ENCODE measurements around the gene ADGRE2.
A peak's percentile ranks its signal among the peaks of the same experiment; 100 is the strongest.
"Not testable (repeated sequence)": the region's sequence is repeated elsewhere in the genome, so short reads cannot be mapped to it uniquely, and the experiment has no call there.

Gene ADGRE2

DNA sequence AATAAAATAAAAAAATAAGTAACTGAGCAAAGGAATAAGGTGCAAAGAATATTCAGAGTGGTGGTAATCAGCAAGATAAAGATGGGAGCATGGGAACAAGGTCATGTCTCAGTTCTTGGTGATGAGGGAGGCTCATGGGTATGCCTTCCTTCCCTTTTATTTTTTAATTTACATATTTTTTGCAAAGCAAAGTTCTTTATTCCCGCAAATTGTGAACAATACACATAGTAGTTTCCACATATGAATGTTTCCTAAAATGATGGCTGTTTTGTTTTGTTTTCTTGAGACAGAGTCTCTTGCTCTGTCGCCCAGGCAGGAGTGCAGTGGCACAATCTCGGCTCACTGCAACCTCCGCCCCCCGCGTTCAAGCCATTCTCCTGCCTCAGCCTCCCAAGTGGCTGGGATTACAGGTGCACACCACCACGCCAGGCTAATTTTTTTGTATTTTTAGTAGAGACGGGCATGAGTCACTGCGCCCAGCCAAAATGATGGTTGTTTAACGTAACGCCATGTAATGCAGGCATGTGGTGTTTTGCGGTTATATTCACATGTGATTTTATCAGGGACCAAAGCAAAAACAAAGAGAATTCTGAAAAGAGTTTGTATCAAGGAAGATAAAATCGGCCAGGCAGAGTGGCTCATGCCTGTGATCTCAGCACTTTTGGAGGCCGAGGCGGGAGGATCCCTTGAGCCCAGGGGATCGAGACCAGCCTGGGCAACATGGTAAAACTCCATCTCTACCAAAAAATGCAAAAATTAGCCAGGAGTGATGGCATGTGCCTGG is 4.5 kb upstream of the ADGRE2 start:
- no peak overlapping the region for H3K4me3 ChIP-seq (replicated peaks in 1 of 2; ENCODE audit: low read depth in 2 of 2, low read length in 2 of 2)
- DNase-seq (ENCODE audit: low read depth in 2 of 2) = no peak
- no peak for TF ChIP-seq CTCF (IDR thresholded peaks at IDR 0.05; ENCODE audit: low read depth, low read length)

GRCh38 chr19:14781713-14782536 is 3.6 kb upstream of the ADGRE2 start:
- not testable (repeated sequence) for DNase-seq (ENCODE audit: low read depth in 2 of 2)

GRCh38 chr19:14780622-14781225 is 2.4 kb upstream of the ADGRE2 start:
- H3K4me3 ChIP-seq (replicated peaks in 1 of 2; ENCODE audit: low read depth in 2 of 2, low read length in 2 of 2); DNase-seq (ENCODE audit: low read depth in 2 of 2): not testable (repeated sequence)

More at GRCh38 chr19:14781713-14782536, 3.6 kb upstream of the ADGRE2 start:
- not testable (repeated sequence) for H3K4me3 ChIP-seq (replicated peaks in 1 of 2; ENCODE audit: low read depth in 2 of 2, low read length in 2 of 2)

GRCh38 chr19:14779151-14779550 is 791 bp upstream of the ADGRE2 start:
- DNase-seq (ENCODE audit: low read depth in 2 of 2) = no peak
- TF ChIP-seq CTCF (IDR thresholded peaks at IDR 0.05; ENCODE audit: low read depth, low read length) = no peak
- H3K4me3 ChIP-seq (replicated peaks in 1 of 2; ENCODE audit: low read depth in 2 of 2, low read length in 2 of 2) = no peak overlapping the region

DNA sequence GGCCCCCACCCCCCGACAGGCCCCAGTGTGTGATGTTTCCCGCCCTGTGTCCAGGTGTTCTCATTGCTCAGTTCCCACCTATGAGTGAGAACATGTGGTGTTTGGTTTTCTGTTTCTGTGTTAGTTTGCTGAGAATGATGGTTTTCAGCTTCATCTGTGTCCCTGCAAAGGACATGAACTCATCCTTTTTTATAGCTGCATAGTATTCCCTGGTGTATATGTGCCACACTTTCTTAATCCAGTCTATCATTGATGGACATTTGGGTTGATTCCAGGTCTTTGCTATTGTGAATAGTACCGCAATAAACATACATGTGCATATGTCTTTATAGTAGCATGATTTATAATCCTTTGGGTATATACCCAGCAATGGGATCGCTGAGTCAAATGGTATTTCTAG is 715 bp downstream of the ADGRE2 start:
- not testable (repeated sequence) for H3K4me3 ChIP-seq (replicated peaks in 1 of 2; ENCODE audit: low read depth in 2 of 2, low read length in 2 of 2); DNase-seq (ENCODE audit: low read depth in 2 of 2)

GRCh38 chr19:14775869-14776586 is 2.3 kb downstream of the ADGRE2 start:
- DNase-seq (ENCODE audit: low read depth in 2 of 2) = no peak
- H3K4me3 ChIP-seq (replicated peaks in 1 of 2; ENCODE audit: low read depth in 2 of 2, low read length in 2 of 2) = peak overlapping the region; percentile 49 to 53
- no peak for TF ChIP-seq CTCF (IDR thresholded peaks at IDR 0.05; ENCODE audit: low read depth, low read length)

GRCh38 chr19:14775326-14775725 is 3.0 kb downstream of the ADGRE2 start:
- not testable (repeated sequence) for DNase-seq (ENCODE audit: low read depth in 2 of 2); H3K4me3 ChIP-seq (replicated peaks in 1 of 2; ENCODE audit: low read depth in 2 of 2, low read length in 2 of 2)

DNA sequence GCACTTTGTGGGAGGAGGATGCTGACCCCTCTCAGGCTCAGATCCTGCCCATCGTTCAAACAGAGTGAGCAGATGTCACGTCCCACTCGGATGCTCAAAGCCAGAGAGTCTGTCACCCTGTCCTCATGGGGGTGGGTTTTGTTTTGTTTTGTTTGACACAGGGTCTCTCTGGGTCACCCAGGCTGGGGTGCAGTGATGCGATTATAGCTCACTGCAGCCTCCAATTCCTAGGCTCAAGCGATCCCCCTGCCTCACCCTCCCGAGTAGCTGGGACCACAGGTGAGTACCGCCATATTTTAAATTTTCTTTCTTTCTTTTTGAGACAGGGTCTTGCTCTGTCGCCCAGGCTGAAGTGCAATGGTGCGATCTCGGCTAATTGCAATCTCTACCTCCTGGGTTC is 4.0 kb downstream of the ADGRE2 start:
- no peak for DNase-seq (ENCODE audit: low read depth in 2 of 2)
- no peak overlapping the region for H3K4me3 ChIP-seq (replicated peaks in 1 of 2; ENCODE audit: low read depth in 2 of 2, low read length in 2 of 2)
- TF ChIP-seq CTCF (IDR thresholded peaks at IDR 0.05; ENCODE audit: low read depth, low read length) = no peak

GRCh38 chr19:14773722-14774121 is 4.6 kb downstream of the ADGRE2 start:
- not testable (repeated sequence) for H3K4me3 ChIP-seq (replicated peaks in 1 of 2; ENCODE audit: low read depth in 2 of 2, low read length in 2 of 2); DNase-seq (ENCODE audit: low read depth in 2 of 2)
